ENCODE data around the gene SPRN.
"Not testable (repeated sequence)": the region's sequence is repeated elsewhere in the genome, so short reads cannot be mapped to it uniquely, and the experiment has no call there.

SPRN gene

DNA sequence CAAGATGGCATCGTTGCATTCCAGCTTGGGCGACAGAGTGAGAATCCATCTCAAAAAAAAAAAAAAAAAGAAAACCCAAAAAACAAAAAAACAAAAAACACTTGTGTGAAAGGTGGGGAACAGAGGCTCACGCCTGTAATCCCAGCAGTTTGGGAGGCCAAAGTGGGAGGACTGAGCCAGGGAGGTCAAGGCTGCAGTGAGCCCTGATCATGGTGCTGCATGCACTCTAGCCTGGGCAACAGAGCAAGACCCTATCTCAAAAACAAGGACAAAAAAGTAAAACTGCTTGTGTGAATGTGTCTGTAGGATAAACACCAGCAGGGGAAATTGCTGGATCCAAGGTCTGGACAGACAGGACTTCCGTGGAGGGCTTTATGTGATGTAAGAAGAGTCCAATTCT lies 40.9 kb downstream of the SPRN start:
- no peak for DNase-seq

DNA sequence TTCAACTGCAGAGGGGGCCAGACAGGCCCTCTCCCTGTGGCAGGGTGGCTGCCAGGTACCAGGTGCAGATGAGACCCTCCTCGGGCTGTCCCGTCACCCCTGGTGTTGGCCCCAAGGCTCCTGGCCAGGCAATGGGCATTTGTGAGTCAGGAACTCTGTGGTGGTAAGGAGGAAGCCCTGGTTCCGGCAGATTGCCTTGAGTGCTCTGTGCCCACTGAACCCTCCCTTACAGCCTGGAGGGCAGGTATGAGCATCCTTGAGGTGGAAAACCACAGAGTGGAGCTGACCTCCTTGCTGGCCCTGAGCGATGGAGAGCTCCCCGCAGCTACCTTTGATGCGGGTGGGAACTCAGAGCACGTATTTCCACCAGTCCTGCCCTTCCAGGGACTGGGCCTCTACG lies 43.4 kb downstream of the SPRN start:
- no peak for DNase-seq

- no peak for DNase-seq
Observed at GRCh38 chr10:133379801-133380666, 44.4 kb downstream of the SPRN start.

GRCh38 chr10:133379152-133379800 lies 45.1 kb downstream of the SPRN start, which contains the start of gene PAOX:
Gene PAOX (plus strand): TSS chr10:133379262. CDS start chr10:133379317, 55 bp downstream.
- DNase-seq, result peak; percentile 7

- no peak for DNase-seq
Observed at GRCh38 chr10:133378251-133379096, 46.0 kb downstream of the SPRN start.

- no peak for DNase-seq
Observed at GRCh38 chr10:133377818-133378250, 46.6 kb downstream of the SPRN start.

- DNase-seq, result no peak
Observed at GRCh38 chr10:133377025-133377817, 47.2 kb downstream of the SPRN start.

DNA sequence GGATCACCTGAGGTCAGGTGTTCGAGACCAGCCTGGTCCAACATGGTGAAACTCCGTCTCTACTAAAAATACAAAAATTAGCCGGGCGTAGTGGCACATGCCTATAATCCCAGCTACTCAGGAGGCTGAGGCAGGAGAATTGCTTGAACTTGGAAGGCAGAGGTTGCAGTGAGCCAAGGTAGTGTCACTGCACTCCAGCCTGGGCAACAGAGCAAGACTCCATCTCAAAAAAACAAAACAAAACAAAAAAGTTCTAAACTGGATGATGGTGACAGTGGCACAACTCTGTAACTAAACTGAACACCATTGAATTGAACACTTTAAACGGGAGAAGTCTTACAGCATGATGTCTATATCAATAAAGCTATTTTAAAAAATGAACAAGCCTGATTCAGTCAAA lies 48.2 kb downstream of the SPRN start:
- DNase-seq, result not testable (repeated sequence)

- no peak for DNase-seq
Observed at GRCh38 chr10:133375357-133376115, 48.9 kb downstream of the SPRN start.

DNA sequence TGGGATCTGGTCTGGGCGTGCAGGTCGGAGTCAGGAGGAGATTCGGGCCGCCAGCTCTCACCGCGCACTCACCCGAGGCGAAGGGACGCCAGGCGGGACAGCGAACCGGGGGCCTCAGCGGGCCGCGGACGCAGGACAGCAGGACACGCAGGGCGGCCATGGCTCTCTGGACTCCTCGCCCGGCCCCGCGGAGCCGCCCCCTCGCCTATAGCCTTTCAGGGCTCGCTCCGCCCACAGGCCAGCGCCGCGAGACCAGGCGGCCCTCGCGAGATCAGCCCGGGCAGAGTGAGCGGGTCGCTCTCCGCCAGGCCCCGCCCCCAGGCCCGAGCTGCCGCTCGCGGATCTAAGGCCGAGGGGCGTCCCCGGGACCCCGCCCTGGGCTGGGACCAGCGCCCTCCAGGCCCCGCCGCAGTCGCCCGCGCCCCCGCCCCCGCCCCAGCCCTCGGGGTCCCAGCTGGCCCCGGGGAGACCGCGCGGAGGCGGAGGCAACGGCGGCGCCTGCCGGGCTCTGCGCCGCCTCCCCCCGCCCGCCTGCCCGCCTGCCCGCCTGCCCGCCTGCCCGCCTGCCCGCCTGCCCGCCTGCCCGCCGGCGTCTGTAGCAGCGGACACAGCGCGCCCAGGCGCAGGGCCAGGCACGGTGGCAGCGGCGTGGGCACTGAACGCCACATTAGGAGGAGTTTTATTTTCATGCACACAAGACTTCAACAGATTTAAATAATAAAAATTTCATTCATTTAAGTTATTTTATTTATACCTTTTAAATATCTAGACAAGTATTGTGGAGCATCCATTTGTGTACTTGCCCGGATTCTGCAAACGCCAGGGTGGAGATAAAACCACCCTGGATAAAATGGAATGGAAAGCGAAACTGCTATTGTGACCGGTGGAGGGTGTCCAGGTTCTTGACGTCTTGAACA lies 51.0 kb downstream of the SPRN start, which contains the start of gene ECHS1:
ECHS1 (minus strand) TSS at position 181 of the 917 bp plus-strand sequence; CDS start at position 160, 21 bp downstream.
- DNase-seq, result peak; percentile 71

DNA sequence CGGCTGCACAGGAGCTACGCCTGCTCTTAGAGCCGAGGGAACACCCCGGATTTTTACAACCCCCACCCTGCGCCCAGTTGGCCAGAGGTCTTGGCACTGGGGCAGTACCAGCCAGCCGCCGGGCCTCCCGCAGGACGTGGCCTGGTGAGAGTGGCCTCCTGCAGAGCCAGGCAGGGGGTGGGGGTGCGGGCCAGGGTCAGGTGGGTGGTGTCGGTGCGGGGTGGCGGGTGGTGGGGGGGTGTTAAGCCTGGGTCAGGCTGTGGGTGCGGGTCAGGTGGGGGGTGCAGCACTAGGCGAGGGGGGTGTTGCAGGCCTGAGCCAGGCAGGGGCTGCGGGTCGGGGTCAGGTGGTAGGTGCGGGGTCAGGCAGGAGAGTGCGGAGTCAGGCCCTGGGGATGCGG lies 51.9 kb downstream of the SPRN start:
- DNase-seq, result no peak

Data from NCI-H748 treated with DMSO at 0.1 percent for 48 hours (cell line).